ENCODE data around the gene CACUL1. TPM values are rescaled to one million over a fixed set of nuclear protein-coding genes. Genes with fewer than 3 reads are reported as not detected.

Gene CACUL1
- total and polyA plus RNA-seq, 2 donors from 2014 or later = 5.3 to 39.3 TPM

GRCh38 chr10:118682533-118682932 is 72.2 kb downstream of the CACUL1 start:
- H3K27me3 ChIP-seq (ENCODE audit: control insufficient read depth, insufficient read depth, low read length) = no peaks in the 10 kb centered on the region
- H3K36me3 ChIP-seq (ENCODE audit: control insufficient read depth in 2 of 3, insufficient read depth in 3 of 3, low read length in 3 of 3) = peaks cover 4 to 25% (median 13%) of the 10 kb centered on the region in 3 donors
- H3K9me3 ChIP-seq (ENCODE audit: control insufficient read depth in 2 of 3, insufficient read depth in 1 of 3, low read length in 3 of 3) = no peaks in the 10 kb centered on the region
- FAIRE-seq = no peak
- no peak for TF ChIP-seq CTCF (IDR thresholded peaks at IDR 0.05; ENCODE audit: borderline replicate concordance, extremely low read depth, insufficient read depth)
- no peak overlapping the region for H3K9ac ChIP-seq (ENCODE audit: low read length in 3 of 3)
- H3K27ac ChIP-seq (ENCODE audit: low read depth in 2 of 2, low read length in 2 of 2) = no peak overlapping the region
- no peak overlapping the region for H3K4me3 ChIP-seq (ENCODE audit: low read length in 3 of 3)
- DNase-seq = no peak
- intact Hi-C loops (cut with DNase I) = no loop called here
- no peaks in the 10 kb centered on the region for H3K4me1 ChIP-seq (ENCODE audit: control insufficient read depth in 2 of 3, insufficient read depth in 2 of 3, low read depth in 1 of 3, low read length in 3 of 3)

- FAIRE-seq = no peak
- Histone ChIP-seq H3K4me3 (ENCODE audit: low read length in 3 of 3) (no peak overlapping the region), H3K36me3 (ENCODE audit: control insufficient read depth in 2 of 3, insufficient read depth in 3 of 3, low read length in 3 of 3) (peaks cover 1 to 15% (median 4%) of the 10 kb centered on the region in 3 donors), H3K9me3 (ENCODE audit: control insufficient read depth in 2 of 3, insufficient read depth in 1 of 3, low read length in 3 of 3) (no peaks in the 10 kb centered on the region), H3K9ac (ENCODE audit: low read length in 3 of 3) (no peak overlapping the region), H3K27ac (ENCODE audit: low read depth in 2 of 2, low read length in 2 of 2) (no peak overlapping the region), H3K4me1 (ENCODE audit: control insufficient read depth in 2 of 3, insufficient read depth in 2 of 3, low read depth in 1 of 3, low read length in 3 of 3) (no peaks in the 10 kb centered on the region), H3K27me3 (ENCODE audit: control insufficient read depth, insufficient read depth, low read length) (no peaks in the 10 kb centered on the region)
- no peak for DNase-seq
- TF ChIP-seq CTCF (IDR thresholded peaks at IDR 0.05; ENCODE audit: borderline replicate concordance, extremely low read depth, insufficient read depth) = no peak
- intact Hi-C loops (cut with DNase I) = no loop called here
These were observed 74.6 kb downstream of the CACUL1 start for GRCh38 chr10:118680197-118680596.

- no peak for FAIRE-seq
- Histone ChIP-seq H3K27me3 (ENCODE audit: control insufficient read depth, insufficient read depth, low read length) (no peaks in the 10 kb centered on the region), H3K4me3 (ENCODE audit: low read length in 3 of 3) (no peak overlapping the region), H3K4me1 (ENCODE audit: control insufficient read depth in 2 of 3, insufficient read depth in 2 of 3, low read depth in 1 of 3, low read length in 3 of 3) (peaks cover 0 to 5% (median 2%) of the 10 kb centered on the region in 3 donors), H3K27ac (ENCODE audit: low read depth in 2 of 2, low read length in 2 of 2) (no peak overlapping the region), H3K9ac (ENCODE audit: low read length in 3 of 3) (no peak overlapping the region), H3K9me3 (ENCODE audit: control insufficient read depth in 2 of 3, insufficient read depth in 1 of 3, low read length in 3 of 3) (no peaks in the 10 kb centered on the region), H3K36me3 (ENCODE audit: control insufficient read depth in 2 of 3, insufficient read depth in 3 of 3, low read length in 3 of 3) (peaks cover 0 to 5% (median 0%) of the 10 kb centered on the region in 3 donors)
- intact Hi-C loops (cut with DNase I) = no loop called here
- no peak for TF ChIP-seq CTCF (IDR thresholded peaks at IDR 0.05; ENCODE audit: borderline replicate concordance, extremely low read depth, insufficient read depth)
- DNase-seq = no peak
These were observed 80.4 kb downstream of the CACUL1 start for GRCh38 chr10:118674226-118674919.
